K562 (cell line): ENCODE measurements around the gene HNRNPA2B1. TPM values are rescaled to one million over a fixed set of nuclear protein-coding genes. Genes with fewer than 3 reads are reported as not detected.

ENCODE experiments used
- ATAC-seq: fragments of 200-7000 bp; cut with Tn5 transposase; 3 replicates; pipeline ENCODE4 v1.9.1; 2020; ENCODE audit warnings: moderate library complexity
- BruUV-seq: library from RNA; stranded (reverse); fragments of 400-500 nt; replicated peaks from 2 replicates; lab custom pipeline; 2021; lab: Mats Ljungman, UMichigan
- CTCF ChIA-PET: fragments of 300-600 bp; formaldehyde crosslinking; extraction: SDS; loops from one replicate; lab custom pipeline; 2021; ENCODE audit warnings: low intra/inter-chr PET ratio; lab: Yijun Ruan, JAX
- POLR2A ChIA-PET: fragments of 300-600, 350-650 bp; sonication (Branson Sonifier 250); formaldehyde crosslinking; extraction: SDS; loops from one replicate; lab custom pipeline; 2021; ENCODE audit warnings: antibody characterized with exemption, inconsistent platforms; lab: Yijun Ruan, JAX
- DNase-seq, 4 experiments: peaks; one replicate each; pipeline versions ENCODE4 v3.0.0 to v3.0.0-alpha.2; 2011 to 2018; ENCODE audit warnings: low spot score in 3 of 4, mixed read lengths in 3 of 4; ENCODE audit errors: extremely low read depth in 1 of 4
- FAIRE-seq: peaks from 2 replicates; lab custom pipeline; 2011; peaks lifted over from hg19 to GRCh38; lab: Jason Lieb, UNC
- H2AFZ ChIP-seq: 2 replicates; pipeline ENCODE4 v1.6.0; 2011; ENCODE audit warnings: low read depth, low read length, control low read depth, inconsistent platforms
- H3K27ac ChIP-seq: fragments of 200-600 bp; 3 replicates; pipeline ENCODE4 v1.8.0; 2011; ENCODE audit warnings: low read depth, mild to moderate bottlenecking, control low read depth, inconsistent platforms, low read length, moderate library complexity, mixed read lengths; ENCODE audit errors: extremely low read depth
- H3K27me3 ChIP-seq, 2 experiments: fragments of 300-600 bp in 1 of 2; 2 replicates in 1 of 2; 3 replicates in 1 of 2; pipeline versions ENCODE4 v1.6.0 to v1.8.0; 2011; ENCODE audit warnings: inconsistent platforms in 2 of 2, low read length in 2 of 2, mild to moderate bottlenecking in 1 of 2, mixed read lengths in 1 of 2, moderate library complexity in 1 of 2; ENCODE audit not compliant: control insufficient read depth in 2 of 2, insufficient read depth in 2 of 2
- H3K36me3 ChIP-seq: fragments of 300-600 bp; 3 replicates; pipeline ENCODE4 v1.8.0; 2011; ENCODE audit warnings: mild to moderate bottlenecking, low read length, inconsistent platforms; ENCODE audit not compliant: control insufficient read depth, insufficient read depth
- H3K4me1 ChIP-seq, 2 experiments: fragments of 200-600 bp in 1 of 2; replicated peaks in 1 of 2; 2 replicates in 1 of 2; 3 replicates in 1 of 2; pipeline versions ENCODE4 v1.5.1 to v1.8.0; 2011; ENCODE audit warnings: inconsistent platforms in 2 of 2, low read length in 2 of 2, mild to moderate bottlenecking in 1 of 2, mixed read lengths in 1 of 2, moderate library complexity in 1 of 2; ENCODE audit not compliant: control insufficient read depth in 2 of 2, insufficient read depth in 2 of 2
- H3K4me2 ChIP-seq: 2 replicates; pipeline ENCODE4 v1.6.1; 2011; ENCODE audit warnings: low read length, control low read depth, inconsistent platforms, mixed read lengths; ENCODE audit not compliant: insufficient read depth
- H3K4me3 ChIP-seq: fragments of 200-600 bp; sonication (generic), shearing (Covaris generic); 2 replicates; pipeline ENCODE4 v1.5.1; 2016; ENCODE audit warnings: control low read depth, inconsistent platforms
- H3K79me2 ChIP-seq: fragments of 200-600 bp; 3 replicates; pipeline ENCODE4 v1.8.0; 2011; ENCODE audit warnings: low read length, inconsistent platforms; ENCODE audit not compliant: control insufficient read depth, insufficient read depth
- H3K9ac ChIP-seq, 2 experiments: 2 replicates each; pipeline versions ENCODE4 v1.6.0 to v1.6.1; 2011; ENCODE audit warnings: low read depth in 2 of 2, low read length in 2 of 2, control low read depth in 1 of 2, inconsistent platforms in 1 of 2, mild to moderate bottlenecking in 1 of 2, mixed read lengths in 1 of 2; ENCODE audit not compliant: insufficient read depth in 1 of 2
- H3K9me1 ChIP-seq: one replicate; pipeline ENCODE4 v1.6.0; 2011; ENCODE audit warnings: inconsistent platforms, mild to moderate bottlenecking, low read length, moderate library complexity; ENCODE audit not compliant: control insufficient read depth, insufficient read depth
- H3K9me3 ChIP-seq: replicated peaks from 2 replicates; pipeline ENCODE4 v1.5.1; 2011; ENCODE audit warnings: low read depth, low read length, inconsistent platforms; ENCODE audit not compliant: control insufficient read depth, insufficient read depth
- H4K20me1 ChIP-seq: replicated peaks from 2 replicates; pipeline ENCODE4 v1.6.1; 2011; ENCODE audit warnings: low read length, inconsistent platforms, mixed read lengths; ENCODE audit not compliant: control insufficient read depth, insufficient read depth
- C11orf30 ChIP-seq: fragments of 450-650 bp; IDR thresholded peaks from 2 replicates; pipeline ENCODE4 v1.6.1; 2016; ENCODE audit warnings: low read depth, mild to moderate bottlenecking
- FOSL1 ChIP-seq: fragments of 200-800 bp; sonication (Bioruptor generic); conservative IDR thresholded peaks from 2 replicates; pipeline ENCODE4 v1.6.1; 2016; ENCODE audit warnings: missing genetic modification characterization, missing compliant biosample characterization
- FOXM1 ChIP-seq, 2 experiments: fragments of 450-650 bp in 1 of 2; sonication (generic) in 1 of 2; formaldehyde crosslinking in 1 of 2; IDR thresholded peaks; 2 replicates each; pipeline versions ENCODE4 v1.6.1 to v1.9.0; 2017 to 2022; ENCODE audit warnings: low read depth in 2 of 2, mild to moderate bottlenecking in 2 of 2, missing genetic modification reagents in 1 of 2, moderate library complexity in 1 of 2
- HSF4 ChIP-seq: fragments of 250-450 bp; sonication (Bioruptor Pico); IDR thresholded peaks from 2 replicates; pipeline ENCODE4 v2.1.2; 2022; ENCODE audit warnings: mild to moderate bottlenecking, moderate library complexity, borderline replicate concordance
- JUND ChIP-seq, 2 experiments: IDR thresholded peaks; 2 replicates in 1 of 2; 3 replicates in 1 of 2; pipeline ENCODE4 v1.6.1; 2011; ENCODE audit warnings: borderline replicate concordance in 2 of 2, low read depth in 2 of 2, low read length in 2 of 2, improper control_type of control experiment in 1 of 2, missing biosample characterization in 1 of 2, missing genetic modification characterization in 1 of 2, missing genetic modification reagents in 1 of 2
- MAFG ChIP-seq: fragments of 450-650 bp; conservative IDR thresholded peaks from 2 replicates; pipeline ENCODE4 v1.6.1; 2016; ENCODE audit warnings: missing genetic modification characterization, missing compliant biosample characterization
- MAZ ChIP-seq, 2 experiments: fragments of 450-650 bp in 1 of 2; sonication (generic) in 1 of 2; formaldehyde crosslinking; IDR thresholded peaks in 1 of 2; conservative IDR thresholded peaks in 1 of 2; 2 replicates each; pipeline versions ENCODE4 v1.4.0 to v1.5.0; 2020; ENCODE audit warnings: mild to moderate bottlenecking in 1 of 2, missing genetic modification reagents in 1 of 2
- NFE2 ChIP-seq: IDR thresholded peaks from 2 replicates; pipeline ENCODE4 v1.6.1; 2014; ENCODE audit warnings: antibody characterized with exemption, low read depth
- PHF21A ChIP-seq: fragments of 450-650 bp; IDR thresholded peaks from 2 replicates; pipeline ENCODE4 v1.6.1; 2017; ENCODE audit warnings: low read depth, borderline replicate concordance
- PRDM10 ChIP-seq: fragments of 450-650 bp; IDR thresholded peaks from 2 replicates; pipeline ENCODE4 v1.6.1; 2018; ENCODE audit not compliant: partially characterized antibody
- RBBP5 ChIP-seq: fragments of 200-600 bp; sonication (generic); IDR thresholded peaks from 2 replicates; pipeline ENCODE4 v1.6.1; 2012; ENCODE audit warnings: borderline replicate concordance, mild to moderate bottlenecking, low read length, control low read depth, inconsistent platforms; ENCODE audit not compliant: insufficient read depth, poor library complexity, severe bottlenecking
- WGBS: fragments of 100-300 bp; shearing (Covaris generic); methylation state at CpG from one replicate; pipeline ENCODE4 v1.1.6; 2016; ENCODE audit warnings: low coverage, mixed read lengths; ENCODE audit not compliant: insufficient coverage; ENCODE audit errors: missing lambda C conversion rate; 5-methylcytosine and 5-hydroxymethylcytosine counted together
- in situ Hi-C: fragments of 300-500 bp; cut with MboI; formaldehyde crosslinking; loops from 4 replicates; pipeline ENCODE4 v1.15.0; 2018; ENCODE audit warnings: inconsistent platforms, mixed read lengths
- intact Hi-C: fragments of 100-400 bp; cut with micrococcal nuclease; formaldehyde crosslinking; loops from 2 replicates; pipeline ENCODE4 v1.14.2; 2022
- polyA plus RNA-seq, 8 experiments: library from polyadenylated mRNA; depleted of rRNA in 4 of 8; stranded (reverse) in 5 of 8; unstranded in 3 of 8; fragments of >200 nt; fragmentation: Nextera tagmentation in 2 of 8; fragmentation: Illumina TruSeq in 1 of 8; extraction: Ambion mirVana in 2 of 8; extraction: Trizol in 1 of 8; gene quantifications; 2 replicates each; pipeline versions ENCODE4 v1.2.1 to v1.2.3, GENCODE V29; 2011 to 2014; ENCODE audit warnings: inconsistent platforms in 1 of 8, missing spikeins in 1 of 8
- total RNA-seq, 7 experiments: library from RNA; depleted of rRNA in 6 of 7; stranded (reverse); fragments of >200 nt in 6 of 7; fragmentation: Illumina TruSeq in 2 of 7; extraction: Trizol in 2 of 7; gene quantifications; 2 replicates each; pipeline versions ENCODE4 v1.2.1 to v1.2.3, GENCODE V29; 2011 to 2021; ENCODE audit warnings: low replicate concordance in 1 of 7
- TF ChIP-seq, protein P1 (sequence below): sonication (generic); IDR thresholded peaks from 2 replicates; pipeline ENCODE4 v1.6.1; 2016

HNRNPA2B1 gene
- total and polyA plus RNA-seq, 9 of the 15 experiments (the other 6 are each of a cell fraction or from before 2014, with no cell fraction given): 630 to 1,989 (median 865) TPM

- DNase-seq (no peak), FAIRE-seq (no peak), ATAC-seq (no peak)
- peaks cover 77% of the 10 kb centered on the region for H3K79me2 ChIP-seq
- POLR2A ChIA-PET: interaction anchor here (0.6 to 5.7 kb wide), 14 partner anchors 11 to 339 kb away, joined by 3 to 27 read pairs (median 4); partner anchors contain the start of gene CBX3
- H4K20me1 ChIP-seq: peaks cover 11% of the 10 kb centered on the region; the same call in 1 of the 2 replicates
- intact Hi-C loops (no loop called here), in situ Hi-C loops (no loop called here)
- no peaks in the 10 kb centered on the region for H3K9me1 ChIP-seq
- H3K9ac ChIP-seq: peak overlapping the region in 1 of 2 experiments; percentile 46; a peak in 1 of 4 replicates
- no TSS peak for BruUV-seq
- H3K4me3 ChIP-seq: no peak overlapping the region
- H3K36me3 ChIP-seq: no peaks in the 10 kb centered on the region; the same call in 2 of the 3 replicates
- H3K27ac ChIP-seq: peak overlapping the region; percentile 41; the same call in 2 of the 3 replicates
- 28% methylated on average over 8 of the region's 8 CpGs for WGBS
- H3K4me2 ChIP-seq: peak overlapping the region; percentile 70
- TF ChIP-seq FOXM1 (IDR thresholded peaks at IDR 0.05; ENCODE audit: low read depth) (no peak), FOXM1 (CRISPR knock-in tag; IDR thresholded peaks at IDR 0.05; ENCODE audit: low read depth) (no peak), PHF21A (no peak), NFE2 (0 out of 2 replicates have a peak, but pooled peaks have one; percentile 22), FOSL1 (tag) (0 out of 2 replicates have a peak, but pooled peaks have one; percentile 38), HSF4 (CRISPR knock-in tag) (no peak), MAFG (peak; percentile 39; the same call in 1 of the 2 replicates), MAZ (CRISPR knock-in tag; conservative IDR thresholded peaks at IDR 0.05 in 1 of 2, IDR thresholded peaks at IDR 0.05 in 1 of 2) (0 out of 4 replicates have a peak, but pooled peaks of 1 of the 2 experiments have one; percentile 22), RBBP5 (peak; percentile 8), C11orf30 (peak; percentile 5; the same call in 1 of the 2 replicates), PRDM10 (peak; percentile 62), JUND (IDR thresholded peaks at IDR 0.05; ENCODE audit: borderline replicate concordance, low read depth, low read length) (peak; percentile 18; the same call in 1 of the 2 replicates), JUND (tag; IDR thresholded peaks at IDR 0.05; ENCODE audit: borderline replicate concordance, low read depth, low read length) (no peak)
- TF ChIP-seq, protein P1, sequence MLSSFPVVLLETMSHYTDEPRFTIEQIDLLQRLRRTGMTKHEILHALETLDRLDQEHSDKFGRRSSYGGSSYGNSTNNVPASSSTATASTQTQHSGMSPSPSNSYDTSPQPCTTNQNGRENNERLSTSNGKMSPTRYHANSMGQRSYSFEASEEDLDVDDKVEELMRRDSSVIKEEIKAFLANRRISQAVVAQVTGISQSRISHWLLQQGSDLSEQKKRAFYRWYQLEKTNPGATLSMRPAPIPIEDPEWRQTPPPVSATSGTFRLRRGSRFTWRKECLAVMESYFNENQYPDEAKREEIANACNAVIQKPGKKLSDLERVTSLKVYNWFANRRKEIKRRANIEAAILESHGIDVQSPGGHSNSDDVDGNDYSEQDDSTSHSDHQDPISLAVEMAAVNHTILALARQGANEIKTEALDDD: peak; percentile 73
- no peak overlapping the region for H2AFZ ChIP-seq
- CTCF ChIA-PET: no interaction called here
- H3K27me3 ChIP-seq: no peaks in the 10 kb centered on the region
- H3K4me1 ChIP-seq: peaks cover 32 to 50% of the 10 kb centered on the region in 2 experiments
- H3K9me3 ChIP-seq: no peaks in the 10 kb centered on the region
These were observed 44.8 kb downstream of the HNRNPA2B1 start for GRCh38 chr7:26155531-26156375.
